Fibroblast of lung (primary cell): Measurements from ENCODE around the gene AKNA. TPM values are rescaled to one million over a fixed set of nuclear protein-coding genes. Genes with fewer than 3 reads are reported as not detected.
A peak's percentile ranks its signal among the peaks of the same experiment; 100 is the strongest.

Source experiments
- DNase-seq, 2 donors: peaks; one replicate each; pipeline versions ENCODE4 v3.0.0 to v3.0.0-alpha.2; 2010; ENCODE audit warnings: low read depth in 2 of 2
- H2AFZ ChIP-seq: 2 replicates; pipeline ENCODE4 v1.5.1; 2012; ENCODE audit warnings: low read length, control low read depth, inconsistent platforms
- H3K27ac ChIP-seq: 2 replicates; pipeline ENCODE4 v1.5.1; 2011; ENCODE audit warnings: low read length, control low read depth; ENCODE audit not compliant: insufficient read depth
- H3K27me3 ChIP-seq: 2 replicates; pipeline ENCODE4 v1.5.1; 2011; ENCODE audit warnings: mild to moderate bottlenecking, low read length; ENCODE audit not compliant: control insufficient read depth, insufficient read depth
- H3K36me3 ChIP-seq: 2 replicates; pipeline ENCODE4 v1.5.1; 2011; ENCODE audit warnings: low read length; ENCODE audit not compliant: control insufficient read depth, insufficient read depth
- H3K4me1 ChIP-seq: 2 replicates; pipeline ENCODE4 v1.5.1; 2011; ENCODE audit warnings: low read length; ENCODE audit not compliant: control insufficient read depth, insufficient read depth; ENCODE audit errors: extremely low read depth
- H3K4me2 ChIP-seq: 2 replicates; pipeline ENCODE4 v1.5.1; 2011; ENCODE audit warnings: low read length, control low read depth; ENCODE audit not compliant: insufficient read depth; ENCODE audit errors: extremely low read depth
- H3K4me3 ChIP-seq, 4 experiments: fragments of 200-600 bp in 1 of 4; sonication (generic) in 1 of 4; replicated peaks in 1 of 4; 2 replicates each; pipeline ENCODE4 v1.5.1; 2011 to 2016; ENCODE audit warnings: low read length in 4 of 4, low read depth in 3 of 4, mild to moderate bottlenecking in 3 of 4, control low read depth in 2 of 4, inconsistent platforms in 1 of 4, mixed read lengths in 1 of 4; ENCODE audit not compliant: insufficient read depth in 1 of 4; ENCODE audit errors: control extremely low read depth in 1 of 4
- H3K79me2 ChIP-seq: 2 replicates; pipeline ENCODE4 v1.5.1; 2012; ENCODE audit warnings: mild to moderate bottlenecking, low read length, inconsistent platforms; ENCODE audit not compliant: control insufficient read depth, insufficient read depth
- H3K9ac ChIP-seq: 2 replicates; pipeline ENCODE4 v1.5.1; 2011; ENCODE audit warnings: mild to moderate bottlenecking, low read length, control low read depth; ENCODE audit not compliant: insufficient read depth
- H3K9me3 ChIP-seq: 2 replicates; pipeline ENCODE4 v1.5.1; 2012; ENCODE audit warnings: low read depth, low read length; ENCODE audit not compliant: control insufficient read depth, insufficient read depth
- H4K20me1 ChIP-seq: 2 replicates; pipeline ENCODE4 v1.5.1; 2011; ENCODE audit warnings: low read length; ENCODE audit not compliant: control insufficient read depth, insufficient read depth; ENCODE audit errors: extremely low read depth
- CTCF ChIP-seq, 2 donors: IDR thresholded peaks in 1 of 2; conservative IDR thresholded peaks in 1 of 2; 1 replicate in 1 of 2; 2 replicates in 1 of 2; pipeline ENCODE4 v1.5.1; 2011 to 2012; ENCODE audit warnings: low read length in 2 of 2, control low read depth in 1 of 2, inconsistent platforms in 1 of 2, low read depth in 1 of 2, mild to moderate bottlenecking in 1 of 2
- EZH2 ChIP-seq: IDR thresholded peaks from 2 replicates; pipeline ENCODE4 v1.5.1; 2012; ENCODE audit warnings: low read length, control low read depth, mild to moderate bottlenecking; ENCODE audit errors: missing control alignments
- polyA plus RNA-seq, 2 donors: library from polyadenylated mRNA; depleted of rRNA in 1 of 2; stranded (reverse) in 1 of 2; unstranded in 1 of 2; fragments of >200 nt; gene quantifications; 2 replicates each; pipeline ENCODE4 v1.2.1, GENCODE V29; 2011 to 2012; ENCODE audit warnings: missing spikeins in 1 of 2
- total RNA-seq: library from RNA; depleted of rRNA; stranded (reverse); fragments of >200 nt; gene quantifications from 2 replicates; pipeline ENCODE4 v1.2.1, GENCODE V29; 2014

Gene AKNA
- total and polyA plus RNA-seq, 2 donors (not counting 1 experiment from before 2014, with no cell fraction given), result 5.6 to 19.3 TPM

GRCh38 chr9:114373960-114374730 is 13.6 kb downstream of the AKNA start:
- Histone ChIP-seq H3K36me3 (peaks cover 5% of the 10 kb centered on the region), H2AFZ (no peak overlapping the region)

GRCh38 chr9:114372921-114373448 is 14.8 kb downstream of the AKNA start:
- TF ChIP-seq EZH2, result no peak
- TF ChIP-seq CTCF (conservative IDR thresholded peaks at IDR 0.05 in 1 of 2, IDR thresholded peaks at IDR 0.05 in 1 of 2; ENCODE audit: low read depth in 1 of 2, low read length in 2 of 2), result no peak
- Histone ChIP-seq H3K4me2 (no peak overlapping the region), H3K27me3 (no peaks in the 10 kb centered on the region), H3K4me1 (peaks cover 11% of the 10 kb centered on the region), H2AFZ (no peak overlapping the region), H4K20me1 (no peaks in the 10 kb centered on the region), H3K36me3 (peaks cover 5% of the 10 kb centered on the region), H3K9me3 (no peaks in the 10 kb centered on the region), H3K9ac (no peak overlapping the region), H3K27ac (no peak overlapping the region), H3K4me3 (no peak overlapping the region), H3K79me2 (no peaks in the 10 kb centered on the region)
- DNase-seq, result no peak

More at GRCh38 chr9:114373960-114374730, 13.6 kb downstream of the AKNA start:
- H3K4me1 ChIP-seq, result peaks cover 11% of the 10 kb centered on the region
- no peak overlapping the region for H3K4me2 ChIP-seq
- DNase-seq, result no peak
- no peaks in the 10 kb centered on the region for H3K79me2 ChIP-seq
- no peaks in the 10 kb centered on the region for H3K9me3 ChIP-seq
- no peaks in the 10 kb centered on the region for H3K27me3 ChIP-seq
- no peaks in the 10 kb centered on the region for H4K20me1 ChIP-seq
- H3K9ac ChIP-seq, result no peak overlapping the region
- TF ChIP-seq CTCF (conservative IDR thresholded peaks at IDR 0.05 in 1 of 2, IDR thresholded peaks at IDR 0.05 in 1 of 2; ENCODE audit: low read depth in 1 of 2, low read length in 2 of 2) (no peak), EZH2 (no peak)
- H3K4me3 ChIP-seq, result no peak overlapping the region
- H3K27ac ChIP-seq, result no peak overlapping the region

GRCh38 chr9:114371973-114372917 is 15.5 kb downstream of the AKNA start:
- peaks cover 11% of the 10 kb centered on the region for H3K4me1 ChIP-seq
- peaks cover 10% of the 10 kb centered on the region for H3K36me3 ChIP-seq
- H3K9ac ChIP-seq, result no peak overlapping the region
- no peak overlapping the region for H3K4me3 ChIP-seq
- no peak overlapping the region for H3K4me2 ChIP-seq
- TF ChIP-seq CTCF (conservative IDR thresholded peaks at IDR 0.05 in 1 of 2, IDR thresholded peaks at IDR 0.05 in 1 of 2; ENCODE audit: low read depth in 1 of 2, low read length in 2 of 2) (no peak), EZH2 (no peak)
- no peak overlapping the region for H2AFZ ChIP-seq
- peak in 1 of 2 donors; percentile 39 for DNase-seq
- H4K20me1 ChIP-seq, result no peaks in the 10 kb centered on the region
- H3K9me3 ChIP-seq, result no peaks in the 10 kb centered on the region
- no peaks in the 10 kb centered on the region for H3K27me3 ChIP-seq
- no peaks in the 10 kb centered on the region for H3K79me2 ChIP-seq
- no peak overlapping the region for H3K27ac ChIP-seq
